NCI-H526 (cell line): ENCODE measurements around the gene DENR.
"Not testable (repeated sequence)": the region's sequence is repeated elsewhere in the genome, so short reads cannot be mapped to it uniquely, and the experiment has no call there.

ENCODE experiments used
- DNase-seq, 2 experiments: peaks; one replicate each; lab custom pipeline; 2025; lab: John Stamatoyannopoulos, UW

The DENR gene

GRCh38 chr12:122740351-122740750 lies 12.3 kb upstream of the DENR start:
- no peak for DNase-seq

GRCh38 chr12:122743895-122744525 lies 8.6 kb upstream of the DENR start:
- no peak for DNase-seq

GRCh38 chr12:122747224-122748135 lies 5.1 kb upstream of the DENR start:
- no peak for DNase-seq

GRCh38 chr12:122749569-122750332 lies 2.9 kb upstream of the DENR start:
- DNase-seq, result peak; percentile 17

- DNase-seq, result peak in 1 of 2 experiments; percentile 54
Measured at GRCh38 chr12:122750781-122751515, 1.7 kb upstream of the DENR start.

- DNase-seq, result peak in 1 of 2 experiments; percentile 28
Measured at GRCh38 chr12:122753319-122753650, 661 bp downstream of the DENR start.

- DNase-seq, result no peak
Measured at GRCh38 chr12:122754790-122755189, 2.2 kb downstream of the DENR start.

GRCh38 chr12:122757568-122757967 lies 4.9 kb downstream of the DENR start:
- no peak for DNase-seq

- no peak for DNase-seq
Measured at GRCh38 chr12:122785503-122785902, 32.9 kb downstream of the DENR start.

GRCh38 chr12:122788387-122788786 lies 35.8 kb downstream of the DENR start:
- DNase-seq, result no peak

- no peak for DNase-seq
Measured at GRCh38 chr12:122789637-122790036, 37.0 kb downstream of the DENR start.

GRCh38 chr12:122790393-122791075 lies 37.9 kb downstream of the DENR start:
- DNase-seq, result no peak

GRCh38 chr12:122793685-122794106 lies 41.1 kb downstream of the DENR start:
- DNase-seq, result peak; percentile 49 to 77

- DNase-seq, result peak in 1 of 2 experiments; percentile 14
Measured at GRCh38 chr12:122795807-122796206, 43.2 kb downstream of the DENR start.

- DNase-seq, result no peak
Measured at GRCh38 chr12:122799641-122800243, 47.1 kb downstream of the DENR start.

GRCh38 chr12:122803937-122804336 lies 51.3 kb downstream of the DENR start:
- no peak for DNase-seq

GRCh38 chr12:122804957-122805356 lies 52.3 kb downstream of the DENR start:
- DNase-seq, result not testable (repeated sequence)

GRCh38 chr12:122807651-122808050 lies 55.0 kb downstream of the DENR start:
- no peak for DNase-seq

GRCh38 chr12:122811777-122812176 lies 59.2 kb downstream of the DENR start:
- DNase-seq, result no peak

GRCh38 chr12:122813310-122813713 lies 60.7 kb downstream of the DENR start:
- no peak for DNase-seq
